WTC11 (cell line): ENCODE measurements around the gene ZNF768.

Source experiments
- CTCF ChIP-seq: fragments of 200-600 bp; IDR thresholded peaks from 2 replicates; pipeline ENCODE4 v1.8.0; 2022; ENCODE audit warnings: antibody characterized with exemption
- MAX ChIP-seq: sonication (generic); formaldehyde crosslinking; IDR thresholded peaks from 2 replicates; pipeline ENCODE4 v1.8.0; 2022; ENCODE audit warnings: mild to moderate bottlenecking, missing genetic modification reagents
- NR2C2 ChIP-seq: sonication (generic); formaldehyde crosslinking; IDR thresholded peaks from 2 replicates; pipeline ENCODE4 v1.8.0; 2022; ENCODE audit warnings: mild to moderate bottlenecking, missing genetic modification reagents

- TF ChIP-seq CTCF: no peak
- no peak for TF ChIP-seq MAX (CRISPR knock-in tag)
- TF ChIP-seq NR2C2 (CRISPR knock-in tag): no peak
Measured at GRCh38 chr16:30541502-30542329, 15.3 kb upstream of the ZNF768 start.
